Measurements from ENCODE around the gene HHEX.

Gene HHEX

GRCh38 chr10:92714152-92714845 lies 24.5 kb downstream of the HHEX start:
- no peak for TF ChIP-seq CTCF (conservative IDR thresholded peaks at IDR 0.05; ENCODE audit: low read depth, low read length)
- Histone ChIP-seq H3K9ac (no peak overlapping the region), H3K27me3 (ENCODE audit: insufficient read depth, low read depth) (no peaks in the 10 kb centered on the region), H3K4me3 (IDR thresholded peaks at IDR 0.05; ENCODE audit: insufficient read depth, low read depth, low read length) (no peak overlapping the region), H4K20me1 (ENCODE audit: insufficient read depth) (no peaks in the 10 kb centered on the region), H3K79me2 (ENCODE audit: insufficient read depth, low read depth) (no peaks in the 10 kb centered on the region), H3K27ac (no peak overlapping the region), H2AFZ (ENCODE audit: low read depth) (no peak overlapping the region), H3K4me1 (ENCODE audit: low read depth, poor library complexity, severe bottlenecking) (no peaks in the 10 kb centered on the region), H3K4me2 (no peak overlapping the region), H3K36me3 (ENCODE audit: insufficient read depth) (no peaks in the 10 kb centered on the region)

- H4K20me1 ChIP-seq (ENCODE audit: insufficient read depth): no peaks in the 10 kb centered on the region
- no peak overlapping the region for H2AFZ ChIP-seq (ENCODE audit: low read depth)
- no peaks in the 10 kb centered on the region for H3K36me3 ChIP-seq (ENCODE audit: insufficient read depth)
- H3K4me1 ChIP-seq (ENCODE audit: low read depth, poor library complexity, severe bottlenecking): no peaks in the 10 kb centered on the region
- H3K4me3 ChIP-seq (IDR thresholded peaks at IDR 0.05; ENCODE audit: insufficient read depth, low read depth, low read length): no peak overlapping the region
- H3K27ac ChIP-seq: no peak overlapping the region
- no peak overlapping the region for H3K9ac ChIP-seq
- H3K79me2 ChIP-seq (ENCODE audit: insufficient read depth, low read depth): no peaks in the 10 kb centered on the region
- H3K27me3 ChIP-seq (ENCODE audit: insufficient read depth, low read depth): no peaks in the 10 kb centered on the region
- TF ChIP-seq CTCF (conservative IDR thresholded peaks at IDR 0.05; ENCODE audit: low read depth, low read length): no peak
- H3K4me2 ChIP-seq: no peak overlapping the region
These were observed 25.1 kb downstream of the HHEX start for GRCh38 chr10:92714872-92715271.

GRCh38 chr10:92719991-92720830 lies 30.5 kb downstream of the HHEX start:
- H3K79me2 ChIP-seq (ENCODE audit: insufficient read depth, low read depth): no peaks in the 10 kb centered on the region
- no peak overlapping the region for H3K9ac ChIP-seq
- H3K4me3 ChIP-seq (IDR thresholded peaks at IDR 0.05; ENCODE audit: insufficient read depth, low read depth, low read length): no peak overlapping the region
- TF ChIP-seq CTCF (conservative IDR thresholded peaks at IDR 0.05; ENCODE audit: low read depth, low read length): no peak
- no peak overlapping the region for H3K27ac ChIP-seq
- no peaks in the 10 kb centered on the region for H3K36me3 ChIP-seq (ENCODE audit: insufficient read depth)
- H3K4me2 ChIP-seq: no peak overlapping the region
- H3K27me3 ChIP-seq (ENCODE audit: insufficient read depth, low read depth): no peaks in the 10 kb centered on the region
- H4K20me1 ChIP-seq (ENCODE audit: insufficient read depth): no peaks in the 10 kb centered on the region
- H2AFZ ChIP-seq (ENCODE audit: low read depth): no peak overlapping the region
- H3K4me1 ChIP-seq (ENCODE audit: low read depth, poor library complexity, severe bottlenecking): no peaks in the 10 kb centered on the region

- Histone ChIP-seq H3K9ac (no peak overlapping the region), H3K36me3 (ENCODE audit: insufficient read depth) (no peaks in the 10 kb centered on the region), H4K20me1 (ENCODE audit: insufficient read depth) (no peaks in the 10 kb centered on the region), H3K4me2 (no peak overlapping the region), H3K27ac (no peak overlapping the region), H3K4me3 (IDR thresholded peaks at IDR 0.05; ENCODE audit: insufficient read depth, low read depth, low read length) (no peak overlapping the region), H3K79me2 (ENCODE audit: insufficient read depth, low read depth) (no peaks in the 10 kb centered on the region), H2AFZ (ENCODE audit: low read depth) (no peak overlapping the region), H3K27me3 (ENCODE audit: insufficient read depth, low read depth) (no peaks in the 10 kb centered on the region), H3K4me1 (ENCODE audit: low read depth, poor library complexity, severe bottlenecking) (no peaks in the 10 kb centered on the region)
- no peak for TF ChIP-seq CTCF (conservative IDR thresholded peaks at IDR 0.05; ENCODE audit: low read depth, low read length)
These were observed 31.0 kb downstream of the HHEX start for GRCh38 chr10:92720831-92721165.
